ENCODE measurements around the gene KRT27.

KRT27 gene

DNA sequence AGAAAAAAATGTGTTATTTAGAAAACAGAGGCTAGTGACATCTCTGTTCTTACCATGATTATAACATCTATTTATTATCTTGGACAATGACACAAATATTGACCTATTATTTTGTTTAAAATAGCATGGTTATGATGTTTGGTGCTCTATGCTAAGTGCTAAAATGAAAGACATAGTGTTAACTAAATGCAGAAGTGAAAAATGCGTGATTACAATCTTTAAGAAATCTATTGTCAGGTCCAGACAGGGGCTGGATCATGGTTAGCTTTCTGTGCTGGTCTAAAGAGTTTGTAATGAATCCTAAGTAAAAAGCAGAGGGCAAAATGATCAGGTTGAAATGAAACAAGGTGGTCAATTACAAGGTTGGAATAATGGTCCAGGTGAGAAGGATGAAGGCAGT, 18.0 kb upstream of the KRT27 start:
- no peak for DNase-seq (ENCODE audit: low read depth)
- H3K4me3 ChIP-seq (ENCODE audit: control insufficient read depth, low read depth, low read length), result no peak overlapping the region
- TF ChIP-seq, protein P1, sequence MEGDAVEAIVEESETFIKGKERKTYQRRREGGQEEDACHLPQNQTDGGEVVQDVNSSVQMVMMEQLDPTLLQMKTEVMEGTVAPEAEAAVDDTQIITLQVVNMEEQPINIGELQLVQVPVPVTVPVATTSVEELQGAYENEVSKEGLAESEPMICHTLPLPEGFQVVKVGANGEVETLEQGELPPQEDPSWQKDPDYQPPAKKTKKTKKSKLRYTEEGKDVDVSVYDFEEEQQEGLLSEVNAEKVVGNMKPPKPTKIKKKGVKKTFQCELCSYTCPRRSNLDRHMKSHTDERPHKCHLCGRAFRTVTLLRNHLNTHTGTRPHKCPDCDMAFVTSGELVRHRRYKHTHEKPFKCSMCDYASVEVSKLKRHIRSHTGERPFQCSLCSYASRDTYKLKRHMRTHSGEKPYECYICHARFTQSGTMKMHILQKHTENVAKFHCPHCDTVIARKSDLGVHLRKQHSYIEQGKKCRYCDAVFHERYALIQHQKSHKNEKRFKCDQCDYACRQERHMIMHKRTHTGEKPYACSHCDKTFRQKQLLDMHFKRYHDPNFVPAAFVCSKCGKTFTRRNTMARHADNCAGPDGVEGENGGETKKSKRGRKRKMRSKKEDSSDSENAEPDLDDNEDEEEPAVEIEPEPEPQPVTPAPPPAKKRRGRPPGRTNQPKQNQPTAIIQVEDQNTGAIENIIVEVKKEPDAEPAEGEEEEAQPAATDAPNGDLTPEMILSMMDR (IDR thresholded peaks at IDR 0.05; ENCODE audit: control insufficient read depth, insufficient read depth, low read depth, low read length, missing control alignments), result no peak

GRCh38 chr17:40799859-40800258, 17.5 kb upstream of the KRT27 start, which contains the start of gene KRT28:
Gene KRT28 (minus strand): TSS chr17:40799959. CDS start chr17:40799893, 66 bp downstream.
- no peak for DNase-seq (ENCODE audit: low read depth)
- H3K4me3 ChIP-seq (ENCODE audit: control insufficient read depth, low read depth, low read length), result no peak within 1 kb of the TSS
- TF ChIP-seq, protein P1 (IDR thresholded peaks at IDR 0.05; ENCODE audit: control insufficient read depth, insufficient read depth, low read depth, low read length, missing control alignments), result no peak

- no peak overlapping the region for H3K4me3 ChIP-seq (ENCODE audit: control insufficient read depth, low read depth, low read length)
- no peak for DNase-seq (ENCODE audit: low read depth)
- TF ChIP-seq, protein P1 (IDR thresholded peaks at IDR 0.05; ENCODE audit: control insufficient read depth, insufficient read depth, low read depth, low read length, missing control alignments), result no peak
Observed at GRCh38 chr17:40796846-40797245, 14.5 kb upstream of the KRT27 start.

GRCh38 chr17:40795019-40795667, 12.8 kb upstream of the KRT27 start:
- DNase-seq (ENCODE audit: low read depth), result no peak
- TF ChIP-seq, protein P1 (IDR thresholded peaks at IDR 0.05; ENCODE audit: control insufficient read depth, insufficient read depth, low read depth, low read length, missing control alignments), result no peak
- no peak overlapping the region for H3K4me3 ChIP-seq (ENCODE audit: control insufficient read depth, low read depth, low read length)

DNA sequence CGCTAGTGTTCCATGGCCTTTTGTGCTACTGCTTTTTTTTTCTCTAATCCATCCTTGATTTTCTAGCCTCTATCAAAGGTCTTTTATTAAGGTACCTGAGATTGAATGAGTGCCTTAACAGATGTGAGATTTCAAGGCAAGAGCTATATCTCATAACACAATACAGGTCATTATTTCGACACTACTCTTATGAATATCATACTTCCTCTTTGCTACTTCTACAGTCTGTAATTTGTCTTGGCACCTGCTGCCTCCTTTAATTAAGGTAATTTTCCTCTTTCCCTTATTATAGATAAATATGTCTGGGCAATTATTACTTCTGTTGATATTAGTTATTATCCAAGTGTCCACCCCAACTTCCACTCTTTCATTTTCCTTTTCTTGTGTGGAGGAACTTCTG, 12.1 kb upstream of the KRT27 start:
- TF ChIP-seq, protein P1 (IDR thresholded peaks at IDR 0.05; ENCODE audit: control insufficient read depth, insufficient read depth, low read depth, low read length, missing control alignments), result no peak
- H3K4me3 ChIP-seq (ENCODE audit: control insufficient read depth, low read depth, low read length), result no peak overlapping the region
- no peak for DNase-seq (ENCODE audit: low read depth)

DNA sequence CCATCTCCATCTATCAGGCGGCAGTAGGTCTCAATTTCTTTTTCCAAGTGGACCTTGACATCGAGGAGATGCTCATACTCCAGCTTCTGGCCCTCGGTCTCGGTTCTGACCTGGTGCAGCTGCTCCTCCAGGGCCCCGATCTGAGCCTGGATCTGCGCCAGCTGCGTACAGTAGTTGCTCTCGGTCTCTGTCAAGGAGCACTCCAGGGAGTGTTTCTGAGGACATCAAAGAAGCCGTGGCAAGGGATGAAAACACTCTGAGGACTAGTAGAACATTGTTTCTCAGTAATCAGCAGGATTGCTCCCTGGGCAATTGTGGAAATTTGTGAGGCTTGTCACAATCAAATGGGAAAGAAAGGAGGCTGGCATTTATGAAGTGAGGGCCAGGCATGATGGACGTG, 11.5 kb upstream of the KRT27 start:
- TF ChIP-seq, protein P1 (IDR thresholded peaks at IDR 0.05; ENCODE audit: control insufficient read depth, insufficient read depth, low read depth, low read length, missing control alignments), result no peak
- no peak for DNase-seq (ENCODE audit: low read depth)

More for the DNA sequence above, 11.5 kb upstream of the KRT27 start:
- H3K4me3 ChIP-seq (ENCODE audit: control insufficient read depth, low read depth, low read length), result no peak overlapping the region

Data from AG09309 (cell line).